Measurements from ENCODE around the gene ELN.
A peak's percentile ranks its signal among the peaks of the same experiment; 100 is the strongest.

Gene ELN

GRCh38 chr7:74083928-74084721 is 56.2 kb downstream of the ELN start:
- ChIA-PET POLR2A (interaction anchor here (0.6 to 1.5 kb wide), 3 partner anchors 10 to 90 kb away, joined by 3 to 9 read pairs (median 9); partner anchors contain the start of gene EIF4H), CTCF (interaction anchor here (1.0 to 2.0 kb wide), 4 partner anchors 16 to 317 kb away, joined by 3 to 11 read pairs (median 4); no protein-coding TSS in a partner anchor)
- peak overlapping the region; percentile 64 for H3K4me3 ChIP-seq (ENCODE audit: low read depth, low read length)
- no peak for DNase-seq (ENCODE audit: low read depth, low spot score)
- no peak for TF ChIP-seq CTCF (IDR thresholded peaks at IDR 0.05; ENCODE audit: insufficient read depth, low read length, missing control alignments)

- peak overlapping the region; percentile 64 for H3K4me3 ChIP-seq (ENCODE audit: low read depth, low read length)
- DNase-seq (ENCODE audit: low read depth, low spot score) = no peak
- POLR2A ChIA-PET = no interaction called here
- no peak for TF ChIP-seq CTCF (IDR thresholded peaks at IDR 0.05; ENCODE audit: insufficient read depth, low read length, missing control alignments)
- CTCF ChIA-PET = interaction anchor here (1.0 kb wide), 1 partner anchor 219 kb away, joined by 3 read pairs; no protein-coding TSS in a partner anchor
Measured at GRCh38 chr7:74084722-74085578, 57.0 kb downstream of the ELN start.

GRCh38 chr7:74087791-74088453 is 59.9 kb downstream of the ELN start:
- TF ChIP-seq CTCF (IDR thresholded peaks at IDR 0.05; ENCODE audit: insufficient read depth, low read length, missing control alignments) = no peak
- CTCF ChIA-PET = interaction anchor here (0.7 kb wide), 1 partner anchor 15 kb away, joined by 3 read pairs; no protein-coding TSS in a partner anchor
- DNase-seq (ENCODE audit: low read depth, low spot score) = no peak
- POLR2A ChIA-PET = no interaction called here
- H3K4me3 ChIP-seq (ENCODE audit: low read depth, low read length) = no peak overlapping the region

- DNase-seq (ENCODE audit: low read depth, low spot score) = no peak
- ChIA-PET CTCF (no interaction called here), POLR2A (no interaction called here)
- no peak for TF ChIP-seq CTCF (IDR thresholded peaks at IDR 0.05; ENCODE audit: insufficient read depth, low read length, missing control alignments)
- no peak overlapping the region for H3K4me3 ChIP-seq (ENCODE audit: low read depth, low read length)
Measured at GRCh38 chr7:74092321-74092963, 64.5 kb downstream of the ELN start.

GRCh38 chr7:74092964-74093471 is 65.0 kb downstream of the ELN start:
- POLR2A ChIA-PET = interaction anchor here (1.0 to 1.4 kb wide), 2 partner anchors 9 to 82 kb away, joined by 4 to 9 read pairs; partner anchors contain the start of genes EIF4H and LIMK1
- no peak for DNase-seq (ENCODE audit: low read depth, low spot score)

More at GRCh38 chr7:74092964-74093471, 65.0 kb downstream of the ELN start:
- no peak for TF ChIP-seq CTCF (IDR thresholded peaks at IDR 0.05; ENCODE audit: insufficient read depth, low read length, missing control alignments)
- H3K4me3 ChIP-seq (ENCODE audit: low read depth, low read length) = no peak overlapping the region
- CTCF ChIA-PET = interaction anchor here (1.3 to 1.4 kb wide), 2 partner anchors 25 to 308 kb away, joined by 3 to 5 read pairs; no protein-coding TSS in a partner anchor

Data from AG04449 (cell line).